RPMI8226 (cell line): ENCODE data around the gene CDYL.

Experiments
- DNase-seq: peaks from one replicate; pipeline ENCODE4 v3.0.0-alpha.2; 2015

CDYL gene

GRCh38 chr6:4775494-4776130 lies 592 bp upstream of the CDYL start:
- peak; percentile 95 for DNase-seq

DNA sequence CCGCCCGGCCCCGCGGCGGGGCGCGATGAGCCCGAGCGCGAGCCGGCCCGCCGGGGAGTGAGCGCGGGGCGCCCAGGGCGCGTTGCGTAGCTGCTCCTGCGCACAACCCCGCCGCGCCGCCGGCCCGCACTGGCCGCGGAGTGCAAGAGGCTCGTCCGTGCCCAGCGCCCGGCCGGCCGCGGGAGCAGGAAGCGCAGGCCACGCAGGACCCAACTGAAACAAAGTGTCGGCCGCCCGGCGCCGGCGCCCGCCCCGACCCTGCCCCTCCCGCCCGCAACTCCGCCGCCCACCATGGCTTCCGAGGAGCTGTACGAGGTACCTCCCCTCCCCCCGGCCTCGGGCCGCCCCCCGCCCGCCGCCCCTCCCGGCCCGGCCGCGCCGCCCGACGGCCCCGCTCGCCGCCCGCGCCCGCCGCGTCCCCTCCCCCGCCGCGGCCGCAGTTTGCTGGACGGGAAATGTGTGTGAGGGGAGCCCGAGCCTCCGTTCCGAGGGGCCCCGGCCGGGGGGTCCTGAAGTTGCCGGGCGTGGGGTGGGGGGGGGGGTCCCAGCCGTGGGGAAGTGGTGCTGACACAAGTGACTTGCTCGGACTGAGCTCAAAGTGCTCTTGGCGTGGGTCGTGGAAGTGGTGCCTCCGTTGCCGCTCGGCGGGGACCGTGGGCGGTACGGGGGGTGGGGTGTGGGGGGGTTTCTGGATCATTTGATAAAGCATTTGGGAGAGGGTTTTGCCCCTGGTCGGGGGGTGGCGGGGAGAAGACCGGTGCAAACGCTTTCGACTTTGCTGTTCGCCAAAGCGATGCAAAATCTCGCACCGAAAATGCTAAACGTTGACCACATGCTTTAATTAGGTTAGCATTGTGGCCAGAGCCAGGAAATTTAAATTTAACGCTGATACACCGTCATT lies 539 bp downstream of the CDYL start:
- DNase-seq = peak; percentile 84

- peak; percentile 53 for DNase-seq
Observed at GRCh38 chr6:4777394-4777935, 1.3 kb downstream of the CDYL start.

DNA sequence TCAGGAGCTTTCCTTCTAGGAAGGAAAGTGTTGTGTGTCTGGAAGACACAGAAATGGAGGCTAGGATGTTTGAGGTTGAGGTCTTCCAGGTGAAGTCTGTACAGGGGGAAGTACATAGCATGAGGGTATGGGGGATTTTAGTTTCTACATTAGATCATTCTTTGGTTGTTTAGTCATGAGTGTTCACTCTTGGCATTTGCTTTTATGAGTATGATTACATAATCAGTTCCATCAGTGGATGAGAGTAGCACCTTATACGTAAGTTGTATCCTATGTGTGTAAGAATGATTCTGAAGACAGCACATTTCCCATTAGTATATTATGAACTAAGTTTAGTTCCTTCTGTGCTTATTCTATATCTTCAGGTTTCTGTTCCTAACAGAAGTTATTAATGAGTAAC lies 1.9 kb downstream of the CDYL start:
- no peak for DNase-seq

DNA sequence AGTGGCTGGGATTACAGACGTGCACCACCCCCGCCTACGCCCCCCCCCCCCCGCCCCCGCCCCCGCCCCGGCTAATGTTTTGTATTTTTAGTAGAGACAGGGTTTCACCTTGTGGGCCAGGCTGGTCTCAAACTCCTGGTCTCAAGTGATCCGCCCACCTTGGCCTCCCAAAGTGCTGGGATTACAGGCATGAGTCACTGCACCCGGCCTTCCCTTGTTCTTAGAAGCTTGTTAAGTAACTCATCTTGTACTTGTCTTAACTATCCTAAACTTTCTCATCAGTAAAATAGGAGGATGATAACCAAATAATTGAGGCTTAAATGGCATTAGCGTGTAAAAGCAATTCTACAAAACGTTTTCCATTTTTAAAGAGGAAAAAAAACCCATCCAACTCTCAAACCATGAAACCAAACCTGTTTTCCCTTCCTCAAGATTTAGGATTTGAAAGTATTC lies 4.2 kb downstream of the CDYL start:
- DNase-seq = no peak

GRCh38 chr6:4781426-4781825 lies 5.2 kb downstream of the CDYL start:
- DNase-seq = peak; percentile 64

DNA sequence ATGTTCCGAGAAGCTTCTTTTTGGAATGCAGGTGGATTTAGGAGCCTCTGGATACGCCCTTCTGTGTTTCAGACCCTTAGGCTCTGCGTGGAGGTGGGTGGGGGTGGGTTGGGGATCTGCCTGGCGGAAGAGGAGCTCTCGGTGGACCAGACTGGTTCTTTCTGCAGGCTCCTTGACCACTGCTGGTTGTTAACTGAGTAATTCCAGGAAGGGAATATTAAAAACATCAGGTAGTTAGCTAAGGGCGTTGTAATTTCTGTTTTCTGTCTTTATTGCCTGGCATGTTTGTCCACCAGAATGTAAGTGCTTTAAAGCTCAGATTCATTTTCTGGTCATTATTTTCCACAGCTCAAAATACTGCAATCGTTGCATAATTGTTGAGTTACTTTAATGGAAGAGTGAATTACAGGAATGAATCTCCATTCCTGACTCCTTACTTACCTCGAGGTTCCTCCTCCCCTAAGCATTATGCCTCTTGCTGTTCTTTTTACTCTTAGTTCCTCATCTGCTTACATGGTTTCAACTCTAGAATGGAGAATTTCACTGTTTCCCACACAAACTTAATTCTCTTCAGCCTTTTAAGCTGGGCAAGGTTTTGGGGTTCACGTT lies 5.9 kb downstream of the CDYL start:
- DNase-seq = no peak

DNA sequence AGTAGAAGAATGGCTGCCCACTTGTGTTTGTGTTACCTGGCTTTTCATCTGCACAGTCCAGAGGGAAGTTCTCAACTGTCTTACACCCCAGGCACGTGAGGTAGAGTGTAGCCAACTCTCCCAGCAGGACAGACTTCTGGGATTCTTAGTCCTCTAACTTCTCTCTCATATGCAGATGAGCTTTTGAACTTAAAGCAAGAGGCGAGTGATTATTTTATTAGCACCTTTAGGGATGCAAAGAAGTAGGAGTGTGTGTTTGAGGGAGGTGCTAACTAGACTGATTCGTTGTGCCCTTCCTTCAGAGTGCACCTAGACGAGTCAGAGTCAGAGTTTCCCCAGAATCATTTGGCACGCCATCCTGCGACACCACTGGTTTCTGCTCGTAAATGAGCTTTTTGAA lies 10.8 kb downstream of the CDYL start:
- no peak for DNase-seq

- no peak for DNase-seq
Observed at GRCh38 chr6:4788482-4788881, 12.3 kb downstream of the CDYL start.

GRCh38 chr6:4788953-4789584 lies 12.9 kb downstream of the CDYL start:
- peak; percentile 92 for DNase-seq

DNA sequence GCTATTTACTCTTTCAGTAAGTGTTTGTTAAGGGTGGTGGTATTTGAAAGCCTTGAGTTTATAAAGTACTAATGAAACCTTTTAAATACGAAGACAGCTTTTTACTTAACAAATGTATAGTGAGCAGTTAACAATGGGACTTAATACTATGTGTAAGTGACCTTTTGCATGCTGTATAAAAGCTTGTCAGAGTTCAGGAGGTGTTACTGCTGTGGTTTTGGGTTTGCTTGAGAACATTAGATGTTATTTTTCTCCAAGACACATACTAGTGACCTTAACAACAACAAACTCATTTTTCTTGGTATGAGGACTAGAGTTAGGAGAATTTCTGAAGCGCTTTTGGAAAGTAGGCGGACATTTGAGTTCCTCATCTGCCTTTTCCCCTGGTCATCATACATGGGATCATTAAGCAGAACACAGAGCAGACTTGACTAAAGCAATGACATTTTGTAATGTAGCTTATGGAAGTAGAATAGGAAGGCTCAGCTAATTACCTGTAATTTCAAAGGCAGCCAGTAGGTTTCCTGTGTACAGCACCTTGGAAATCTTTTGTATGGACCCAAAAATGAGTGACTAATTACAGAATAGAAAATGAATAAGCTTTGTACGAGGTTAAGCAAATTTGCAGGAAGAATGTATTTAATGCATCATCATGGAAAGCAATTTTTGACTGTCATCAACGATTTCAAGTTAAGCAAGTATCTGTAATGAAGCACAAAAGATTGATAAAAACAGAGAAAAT lies 14.1 kb downstream of the CDYL start:
- DNase-seq = no peak

GRCh38 chr6:4794140-4794707 lies 18.0 kb downstream of the CDYL start:
- no peak for DNase-seq

DNA sequence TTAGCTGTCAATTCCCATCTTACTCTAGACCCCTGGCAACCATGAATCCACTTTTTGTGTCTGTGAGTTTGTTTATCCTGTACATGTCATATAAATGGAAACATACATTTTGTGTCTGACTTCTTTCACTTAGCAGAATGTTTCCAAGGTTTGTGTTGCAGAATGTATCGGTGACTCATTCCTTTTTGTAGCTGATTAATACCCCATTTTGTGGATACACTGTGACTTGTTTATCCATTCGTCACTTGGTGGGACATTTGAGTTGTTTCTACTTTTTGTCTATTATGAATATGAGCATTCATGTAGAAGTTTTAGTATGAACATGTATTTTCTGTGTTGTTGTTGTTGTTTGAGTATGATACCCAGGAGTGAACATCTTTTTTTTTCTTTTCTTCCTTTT lies 21.4 kb downstream of the CDYL start:
- no peak for DNase-seq

- DNase-seq = no peak
Observed at GRCh38 chr6:4799912-4800311, 23.7 kb downstream of the CDYL start.

DNA sequence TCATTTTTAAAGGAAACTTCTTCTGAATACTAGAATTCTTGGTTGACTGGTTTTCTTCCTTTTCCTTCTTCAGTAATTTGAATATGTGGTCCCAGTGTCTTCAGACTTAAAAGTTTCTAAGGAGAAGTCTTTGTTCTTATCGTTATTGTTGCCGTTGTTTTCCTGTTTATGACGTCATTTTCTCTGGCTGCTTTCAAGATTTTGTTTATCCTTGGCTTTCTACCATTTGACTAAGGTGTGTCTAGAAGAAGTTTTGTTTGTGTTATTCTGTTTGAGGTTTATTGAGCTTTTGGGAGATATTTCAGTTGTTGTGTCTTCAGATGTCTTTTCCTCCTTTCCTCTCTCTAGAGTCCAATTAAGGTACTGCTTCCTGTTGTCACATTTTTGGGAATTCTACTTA lies 24.5 kb downstream of the CDYL start:
- no peak for DNase-seq

DNA sequence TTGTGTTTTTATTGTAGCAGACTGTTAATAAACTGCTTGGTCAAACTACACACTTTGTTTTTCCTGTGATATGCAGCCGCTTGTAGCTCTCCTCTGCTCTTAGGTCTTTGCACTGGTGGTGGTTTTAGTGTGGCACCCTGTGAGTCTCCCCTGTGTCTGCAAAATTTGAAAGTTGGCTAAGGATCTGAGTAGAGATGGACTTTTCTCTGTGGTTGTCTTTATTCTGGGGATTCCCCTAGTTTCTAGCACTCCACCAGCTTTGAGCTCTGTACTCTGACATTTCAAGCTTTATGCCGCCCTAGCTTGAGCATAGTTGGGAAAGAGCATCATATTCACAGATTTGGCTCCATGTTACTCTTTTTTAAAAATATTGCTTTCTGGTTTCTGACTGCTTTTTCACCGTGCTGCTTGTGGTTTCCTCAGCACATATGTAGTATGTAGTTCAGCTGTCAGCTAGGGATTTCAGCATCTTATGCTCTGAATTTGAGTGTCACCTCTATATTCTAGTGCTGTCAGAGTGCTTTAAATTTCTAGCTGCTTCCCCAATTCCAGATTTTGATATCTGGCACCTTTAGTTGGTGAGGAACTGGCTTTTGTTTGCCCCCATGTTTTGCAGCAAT lies 25.4 kb downstream of the CDYL start:
- DNase-seq = peak; percentile 81

DNA sequence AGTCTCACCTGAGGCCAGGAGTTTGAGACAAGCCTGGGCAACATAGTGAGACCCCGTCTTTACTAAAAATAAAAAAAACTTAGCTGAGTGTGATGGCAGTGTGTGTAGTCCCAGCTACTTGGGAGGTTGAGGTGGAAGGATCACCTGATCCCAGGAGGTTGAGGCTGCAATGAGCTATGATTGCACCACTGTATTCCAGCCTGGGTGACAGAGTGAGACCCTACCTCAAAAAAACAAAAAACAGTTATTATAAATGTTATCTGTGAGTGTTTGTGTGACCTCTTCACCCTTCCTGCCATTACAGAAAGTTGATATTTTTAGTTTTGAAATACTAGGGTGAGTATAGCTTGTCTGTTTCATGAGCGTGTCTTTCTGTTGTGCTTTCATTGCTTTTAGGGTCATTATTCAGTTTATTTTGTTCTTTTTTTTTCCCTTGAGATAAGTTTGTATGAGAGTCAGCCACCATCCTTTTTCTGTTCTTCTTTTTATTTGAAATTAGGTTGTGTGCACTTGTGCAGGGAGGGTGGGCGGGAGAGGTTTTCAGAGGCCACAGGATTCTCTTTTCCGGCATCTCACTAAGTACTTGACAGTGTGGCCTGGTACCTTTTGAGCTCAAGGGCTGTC lies 26.2 kb downstream of the CDYL start:
- no peak for DNase-seq

DNA sequence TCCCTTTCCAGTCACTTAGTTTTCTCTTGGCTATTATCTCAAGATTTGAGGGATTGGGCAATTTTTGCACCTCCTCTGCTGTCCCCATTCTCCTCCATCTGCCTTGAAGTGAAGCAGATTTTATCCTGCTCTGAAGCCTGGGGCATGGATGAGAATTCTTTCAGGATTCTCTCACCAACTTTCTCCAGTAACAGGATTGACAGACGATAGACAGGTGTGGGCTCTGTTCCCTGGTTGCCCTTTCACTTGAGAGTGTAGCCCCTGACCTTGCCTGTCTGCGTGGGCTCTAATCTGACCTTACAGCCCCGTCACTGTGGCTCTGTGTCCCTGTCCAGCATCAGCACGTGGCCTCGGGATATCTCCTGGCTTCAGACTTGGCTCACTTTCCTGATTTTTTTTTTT lies 27.1 kb downstream of the CDYL start:
- DNase-seq = no peak

GRCh38 chr6:4804095-4804494 lies 27.9 kb downstream of the CDYL start:
- no peak for DNase-seq

DNA sequence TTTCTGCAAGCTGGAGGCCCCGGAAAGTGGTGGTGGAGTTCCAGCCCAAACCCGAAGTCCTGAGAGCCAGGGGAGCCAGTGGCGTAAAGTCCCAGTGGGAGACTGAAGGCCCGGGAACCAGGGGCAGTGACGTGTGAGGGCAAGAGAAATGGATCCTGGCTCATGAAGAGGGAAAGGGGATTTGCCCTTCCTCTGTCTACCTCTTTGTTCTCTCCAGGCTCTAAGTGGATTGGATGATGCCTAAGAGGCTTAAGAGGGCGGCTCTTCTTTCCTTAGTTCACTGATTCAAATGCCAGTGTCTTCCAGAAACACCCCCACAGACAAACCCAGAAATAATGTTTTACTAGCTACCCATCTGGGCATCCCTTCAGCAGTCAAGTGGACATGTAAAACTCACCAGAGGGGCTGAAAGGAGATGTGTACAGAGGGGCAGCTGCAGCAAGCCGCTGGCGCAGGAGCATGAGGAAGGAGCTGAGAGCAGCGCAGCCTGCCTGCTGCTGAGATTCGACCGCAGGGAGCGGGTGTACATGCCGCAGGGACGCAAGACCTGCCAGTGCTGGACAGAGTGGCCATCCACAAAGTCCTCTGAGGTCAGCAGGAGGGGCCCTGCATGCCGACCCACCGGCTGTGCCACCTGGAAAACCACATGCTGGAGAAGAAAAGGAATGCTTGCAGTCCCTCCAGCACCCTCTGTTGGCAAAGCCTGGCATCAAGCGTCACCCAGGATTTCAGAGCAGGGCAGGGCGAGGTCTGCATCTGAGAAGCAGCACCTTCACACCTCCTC lies 29.5 kb downstream of the CDYL start:
- DNase-seq = peak; percentile 46
